ENCODE measurements around the gene JDP2.

Gene JDP2

GRCh38 chr14:75489480-75489837 is 61.6 kb downstream of the JDP2 start:
- no peak for DNase-seq

GRCh38 chr14:75491376-75491978 is 63.7 kb downstream of the JDP2 start:
- DNase-seq: no peak

- DNase-seq: no peak
Measured at GRCh38 chr14:75492832-75493591, 65.2 kb downstream of the JDP2 start.

- no peak for DNase-seq
Measured at GRCh38 chr14:75493592-75494087, 65.8 kb downstream of the JDP2 start.

GRCh38 chr14:75494896-75495295 is 67.1 kb downstream of the JDP2 start:
- DNase-seq: no peak

GRCh38 chr14:75495399-75495798 is 67.6 kb downstream of the JDP2 start:
- DNase-seq: no peak

GRCh38 chr14:75495882-75496281 is 68.1 kb downstream of the JDP2 start:
- no peak for DNase-seq

GRCh38 chr14:75496755-75497154 is 68.9 kb downstream of the JDP2 start:
- no peak for DNase-seq

GRCh38 chr14:75497191-75497590 is 69.4 kb downstream of the JDP2 start:
- DNase-seq: no peak

GRCh38 chr14:75497701-75498100 is 69.9 kb downstream of the JDP2 start:
- no peak for DNase-seq

- no peak for DNase-seq
Measured at GRCh38 chr14:75499084-75499875, 71.5 kb downstream of the JDP2 start.

GRCh38 chr14:75501080-75501479 is 73.3 kb downstream of the JDP2 start:
- DNase-seq: no peak

GRCh38 chr14:75504411-75504810 is 76.6 kb downstream of the JDP2 start:
- no peak for DNase-seq

- no peak for DNase-seq
Measured at GRCh38 chr14:75506930-75507329, 79.1 kb downstream of the JDP2 start.

- no peak for DNase-seq
Measured at GRCh38 chr14:75510547-75510946, 82.7 kb downstream of the JDP2 start.

GRCh38 chr14:75511201-75511600 is 83.4 kb downstream of the JDP2 start:
- DNase-seq: no peak

GRCh38 chr14:75513911-75514672 is 86.3 kb downstream of the JDP2 start:
- DNase-seq: no peak

GRCh38 chr14:75514673-75515628 is 87.1 kb downstream of the JDP2 start:
- no peak for DNase-seq

GRCh38 chr14:75515629-75515996 is 87.8 kb downstream of the JDP2 start:
- no peak for DNase-seq

GRCh38 chr14:75518625-75519024 is 90.8 kb downstream of the JDP2 start:
- DNase-seq: no peak

GRCh38 chr14:75519394-75519793 is 91.6 kb downstream of the JDP2 start:
- no peak for DNase-seq
